Measurements from ENCODE around the gene GNAS.
"Not testable (repeated sequence)": the region's sequence is repeated elsewhere in the genome, so short reads cannot be mapped to it uniquely, and the experiment has no call there.

Gene GNAS

GRCh38 chr20:58852543-58853271 is at the start of gene GNAS:
TSS of gene GNAS (plus strand) at chr20:58852716.
- DNase-seq (ENCODE audit: low spot score) = peak; percentile 53

GRCh38 chr20:58803533-58803932 is 49.0 kb upstream of the GNAS start:
- DNase-seq (ENCODE audit: low spot score) = no peak

GRCh38 chr20:58807801-58808200 is 44.7 kb upstream of the GNAS start:
- DNase-seq (ENCODE audit: low spot score) = no peak

- DNase-seq (ENCODE audit: low spot score) = no peak
Measured at GRCh38 chr20:58808271-58809046, 44.1 kb upstream of the GNAS start.

GRCh38 chr20:58810116-58810878 is 42.2 kb upstream of the GNAS start:
- peak; percentile 16 for DNase-seq (ENCODE audit: low spot score)

GRCh38 chr20:58810879-58811250 is 41.7 kb upstream of the GNAS start:
- DNase-seq (ENCODE audit: low spot score) = no peak

- DNase-seq (ENCODE audit: low spot score) = no peak
Measured at GRCh38 chr20:58811334-58811733, 41.2 kb upstream of the GNAS start.

GRCh38 chr20:58813369-58813768 is 39.1 kb upstream of the GNAS start:
- DNase-seq (ENCODE audit: low spot score) = no peak

GRCh38 chr20:58815448-58815847 is 37.1 kb upstream of the GNAS start:
- DNase-seq (ENCODE audit: low spot score) = no peak

GRCh38 chr20:58816051-58816450 is 36.5 kb upstream of the GNAS start:
- DNase-seq (ENCODE audit: low spot score) = no peak

- DNase-seq (ENCODE audit: low spot score) = no peak
Measured at GRCh38 chr20:58816957-58817651, 35.4 kb upstream of the GNAS start.

GRCh38 chr20:58817748-58818147 is 34.8 kb upstream of the GNAS start:
- DNase-seq (ENCODE audit: low spot score) = no peak

GRCh38 chr20:58818586-58819285 is 33.8 kb upstream of the GNAS start:
- DNase-seq (ENCODE audit: low spot score) = peak; percentile 77

GRCh38 chr20:58819921-58820320 is 32.6 kb upstream of the GNAS start:
- DNase-seq (ENCODE audit: low spot score) = no peak

- DNase-seq (ENCODE audit: low spot score) = not testable (repeated sequence)
Measured at GRCh38 chr20:58820515-58820914, 32.0 kb upstream of the GNAS start.

- no peak for DNase-seq (ENCODE audit: low spot score)
Measured at GRCh38 chr20:58822149-58822548, 30.4 kb upstream of the GNAS start.

- DNase-seq (ENCODE audit: low spot score) = no peak
Measured at GRCh38 chr20:58822748-58823730, 29.5 kb upstream of the GNAS start.

- no peak for DNase-seq (ENCODE audit: low spot score)
Measured at GRCh38 chr20:58824843-58825242, 27.7 kb upstream of the GNAS start.

GRCh38 chr20:58825450-58825849 is 27.1 kb upstream of the GNAS start:
- no peak for DNase-seq (ENCODE audit: low spot score)

- no peak for DNase-seq (ENCODE audit: low spot score)
Measured at GRCh38 chr20:58826271-58826670, 26.2 kb upstream of the GNAS start.

All from activated CD4-positive, alpha-beta T cell treated with anti-CD3 and anti-CD28 coated beads, Interleukin-2, Interleukin-4, amounts not matched to agents 100 ng/mL and 50 ng/mL, durations not matched to agents 16 hours and 8 hours (primary cell).